ENCODE data around the gene SPSB2.

DNA sequence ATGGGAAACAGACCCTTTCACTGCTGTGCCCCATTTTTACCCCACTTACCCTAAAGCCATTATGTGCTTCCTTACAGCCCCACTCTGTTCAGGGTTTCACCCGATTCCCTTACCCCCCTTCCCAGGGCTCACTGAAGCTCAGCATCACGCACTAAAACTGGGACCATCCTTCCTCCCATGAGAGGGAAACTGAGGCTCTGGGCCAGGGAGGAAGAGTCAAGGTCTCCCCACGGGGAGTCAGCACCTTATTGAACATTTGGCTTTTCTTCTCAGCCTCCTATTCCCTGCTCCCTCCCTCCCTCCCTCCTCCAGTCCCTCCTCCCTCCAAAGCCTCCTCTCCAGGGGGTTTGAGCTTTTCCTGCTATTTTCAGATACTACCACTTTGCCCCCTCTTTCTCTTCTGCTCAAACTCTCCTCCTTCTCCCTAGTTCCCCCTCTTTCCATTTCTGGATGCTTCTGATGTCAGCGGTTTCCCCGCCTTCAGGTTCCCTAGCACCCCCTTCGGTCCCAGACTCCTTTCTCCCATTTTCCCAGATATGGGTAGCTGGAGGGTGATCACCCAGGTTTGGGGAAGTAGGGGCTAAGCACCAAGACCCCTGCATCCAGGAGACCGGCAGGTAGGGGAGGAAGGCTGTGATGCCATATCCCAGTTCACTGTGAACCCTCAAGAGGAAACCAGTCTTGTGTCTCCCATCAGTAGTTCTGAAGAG lies 50.5 kb downstream of the SPSB2 start:
- TF ChIP-seq, protein P1, sequence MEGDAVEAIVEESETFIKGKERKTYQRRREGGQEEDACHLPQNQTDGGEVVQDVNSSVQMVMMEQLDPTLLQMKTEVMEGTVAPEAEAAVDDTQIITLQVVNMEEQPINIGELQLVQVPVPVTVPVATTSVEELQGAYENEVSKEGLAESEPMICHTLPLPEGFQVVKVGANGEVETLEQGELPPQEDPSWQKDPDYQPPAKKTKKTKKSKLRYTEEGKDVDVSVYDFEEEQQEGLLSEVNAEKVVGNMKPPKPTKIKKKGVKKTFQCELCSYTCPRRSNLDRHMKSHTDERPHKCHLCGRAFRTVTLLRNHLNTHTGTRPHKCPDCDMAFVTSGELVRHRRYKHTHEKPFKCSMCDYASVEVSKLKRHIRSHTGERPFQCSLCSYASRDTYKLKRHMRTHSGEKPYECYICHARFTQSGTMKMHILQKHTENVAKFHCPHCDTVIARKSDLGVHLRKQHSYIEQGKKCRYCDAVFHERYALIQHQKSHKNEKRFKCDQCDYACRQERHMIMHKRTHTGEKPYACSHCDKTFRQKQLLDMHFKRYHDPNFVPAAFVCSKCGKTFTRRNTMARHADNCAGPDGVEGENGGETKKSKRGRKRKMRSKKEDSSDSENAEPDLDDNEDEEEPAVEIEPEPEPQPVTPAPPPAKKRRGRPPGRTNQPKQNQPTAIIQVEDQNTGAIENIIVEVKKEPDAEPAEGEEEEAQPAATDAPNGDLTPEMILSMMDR (conservative IDR thresholded peaks at IDR 0.05), result no peak
- TF ChIP-seq ZFX (IDR thresholded peaks at IDR 0.05), result no peak

Measured in C4-2B (cell line).